HEK293T (cell line): ENCODE data around the gene PPP1R37.

Source experiments
- ARNT ChIP-seq: fragments of 450-650 bp; IDR thresholded peaks from 2 replicates; pipeline ENCODE4 v1.6.1; 2017; ENCODE audit warnings: mild to moderate bottlenecking
- BHLHE40 ChIP-seq: fragments of 450-650 bp; IDR thresholded peaks from 2 replicates; pipeline ENCODE4 v1.6.1; 2016; ENCODE audit warnings: mild to moderate bottlenecking, moderate library complexity, borderline replicate concordance
- ELF4 ChIP-seq: fragments of 450-650 bp; IDR thresholded peaks from 2 replicates; pipeline ENCODE4 v1.6.1; 2017; ENCODE audit warnings: antibody characterized with exemption
- FOXA1 ChIP-seq: fragments of 450-650 bp; IDR thresholded peaks from 2 replicates; pipeline ENCODE4 v1.6.1; 2016; ENCODE audit warnings: mild to moderate bottlenecking
- FOXK2 ChIP-seq: fragments of 450-650 bp; IDR thresholded peaks from 2 replicates; pipeline ENCODE4 v1.6.1; 2016; ENCODE audit warnings: mild to moderate bottlenecking
- FOXM1 ChIP-seq: fragments of 450-650 bp; IDR thresholded peaks from 2 replicates; pipeline ENCODE4 v1.6.1; 2017; ENCODE audit warnings: mild to moderate bottlenecking, borderline replicate concordance
- HDGF ChIP-seq: fragments of 450-650 bp; IDR thresholded peaks from 2 replicates; pipeline ENCODE4 v1.6.1; 2017; ENCODE audit warnings: antibody characterized with exemption, borderline replicate concordance
- LEF1 ChIP-seq: fragments of 450-650 bp; IDR thresholded peaks from 2 replicates; pipeline ENCODE4 v1.6.1; 2017; ENCODE audit warnings: mild to moderate bottlenecking, borderline replicate concordance
- NFRKB ChIP-seq: fragments of 450-650 bp; IDR thresholded peaks from 2 replicates; pipeline ENCODE4 v1.6.1; 2016; ENCODE audit warnings: mild to moderate bottlenecking, moderate library complexity
- SP1 ChIP-seq: fragments of 450-650 bp; IDR thresholded peaks from 2 replicates; pipeline ENCODE4 v1.6.1; 2017
- SUZ12 ChIP-seq: fragments of 450-650 bp; IDR thresholded peaks from 2 replicates; pipeline ENCODE4 v1.6.1; 2016; ENCODE audit warnings: mild to moderate bottlenecking
- TARDBP ChIP-seq: fragments of 450-650 bp; IDR thresholded peaks from 2 replicates; pipeline ENCODE4 v1.6.1; 2016
- ZNF384 ChIP-seq: fragments of 450-650 bp; IDR thresholded peaks from 2 replicates; pipeline ENCODE4 v1.6.1; 2016
- TF ChIP-seq, protein P1 (sequence below): fragments of 450-650 bp; IDR thresholded peaks from 2 replicates; pipeline ENCODE4 v1.6.1; 2016

DNA sequence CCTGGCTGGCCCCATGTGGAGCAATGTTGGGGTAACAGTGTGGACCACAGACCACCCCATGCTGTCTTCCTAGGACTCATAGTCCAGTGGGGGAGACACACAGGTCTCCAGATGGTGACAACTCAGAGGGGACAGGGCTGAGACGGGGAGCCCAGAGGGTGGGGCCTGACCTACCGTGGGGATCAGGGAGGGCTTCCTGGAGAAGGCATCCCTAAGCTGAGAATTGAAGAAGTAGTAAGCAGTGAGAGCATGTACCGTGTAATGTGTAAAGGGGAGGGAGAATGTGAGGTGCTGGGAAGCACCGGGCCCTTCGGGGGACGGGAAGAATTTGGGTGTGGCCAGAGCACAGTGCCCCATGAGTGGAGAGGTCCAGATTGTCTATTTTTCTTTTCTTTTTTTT, 31.0 kb downstream of the PPP1R37 start:
- TF ChIP-seq FOXM1 (no peak), FOXK2 (no peak), ZNF384 (no peak), BHLHE40 (no peak), NFRKB (no peak), SUZ12 (no peak), ELF4 (no peak), HDGF (no peak), ARNT (no peak), SP1 (no peak), TARDBP (no peak), FOXA1 (no peak), LEF1 (no peak)
- TF ChIP-seq, protein P1, sequence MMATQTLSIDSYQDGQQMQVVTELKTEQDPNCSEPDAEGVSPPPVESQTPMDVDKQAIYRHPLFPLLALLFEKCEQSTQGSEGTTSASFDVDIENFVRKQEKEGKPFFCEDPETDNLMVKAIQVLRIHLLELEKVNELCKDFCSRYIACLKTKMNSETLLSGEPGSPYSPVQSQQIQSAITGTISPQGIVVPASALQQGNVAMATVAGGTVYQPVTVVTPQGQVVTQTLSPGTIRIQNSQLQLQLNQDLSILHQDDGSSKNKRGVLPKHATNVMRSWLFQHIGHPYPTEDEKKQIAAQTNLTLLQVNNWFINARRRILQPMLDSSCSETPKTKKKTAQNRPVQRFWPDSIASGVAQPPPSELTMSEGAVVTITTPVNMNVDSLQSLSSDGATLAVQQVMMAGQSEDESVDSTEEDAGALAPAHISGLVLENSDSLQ, result no peak
